ENCODE data around the gene PRRG3.

Gene PRRG3

GRCh38 chrX:151703487-151703886 is 8.2 kb downstream of the PRRG3 start:
- H3K4me3 ChIP-seq (ENCODE audit: control insufficient read depth, low read depth, low read length) = no peak overlapping the region
- DNase-seq (ENCODE audit: low read depth) = peak; percentile 53
- no peak for TF ChIP-seq CTCF (conservative IDR thresholded peaks at IDR 0.05; ENCODE audit: control insufficient read depth, insufficient read depth, low read depth, low read length)

GRCh38 chrX:151704041-151704663 is 8.9 kb downstream of the PRRG3 start:
- no peak overlapping the region for H3K4me3 ChIP-seq (ENCODE audit: control insufficient read depth, low read depth, low read length)
- DNase-seq (ENCODE audit: low read depth) = no peak
- TF ChIP-seq CTCF (conservative IDR thresholded peaks at IDR 0.05; ENCODE audit: control insufficient read depth, insufficient read depth, low read depth, low read length) = no peak

DNA sequence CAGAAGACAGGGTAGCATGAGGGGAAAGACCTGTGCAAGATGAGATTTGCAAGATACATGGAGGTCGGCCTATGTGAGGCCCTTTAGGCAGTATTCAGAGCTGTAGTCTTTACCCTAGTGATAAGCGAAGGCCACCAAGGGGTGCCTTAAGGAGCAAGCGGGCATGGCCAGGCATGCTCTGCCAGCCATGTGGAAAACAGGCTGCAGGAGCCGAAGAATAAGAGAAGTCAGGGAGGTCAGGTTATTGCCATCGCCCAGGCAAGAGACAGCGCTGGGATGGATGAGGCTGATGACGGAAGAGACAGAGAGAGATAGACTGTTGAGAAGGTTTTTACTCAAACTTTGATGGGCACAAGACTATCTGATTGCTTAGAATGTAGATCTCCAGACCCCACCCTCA is 13.6 kb downstream of the PRRG3 start:
- DNase-seq (ENCODE audit: low read depth) = no peak
- H3K4me3 ChIP-seq (ENCODE audit: control insufficient read depth, low read depth, low read length) = no peak overlapping the region
- TF ChIP-seq CTCF (conservative IDR thresholded peaks at IDR 0.05; ENCODE audit: control insufficient read depth, insufficient read depth, low read depth, low read length) = no peak

GRCh38 chrX:151710457-151710856 is 15.2 kb downstream of the PRRG3 start:
- DNase-seq (ENCODE audit: low read depth) = peak; percentile 20
- TF ChIP-seq CTCF (conservative IDR thresholded peaks at IDR 0.05; ENCODE audit: control insufficient read depth, insufficient read depth, low read depth, low read length) = no peak
- no peak overlapping the region for H3K4me3 ChIP-seq (ENCODE audit: control insufficient read depth, low read depth, low read length)

- TF ChIP-seq CTCF (conservative IDR thresholded peaks at IDR 0.05; ENCODE audit: control insufficient read depth, insufficient read depth, low read depth, low read length) = no peak
- H3K4me3 ChIP-seq (ENCODE audit: control insufficient read depth, low read depth, low read length) = no peak overlapping the region
- no peak for DNase-seq (ENCODE audit: low read depth)
Observed at GRCh38 chrX:151711154-151711553, 15.9 kb downstream of the PRRG3 start.

DNA sequence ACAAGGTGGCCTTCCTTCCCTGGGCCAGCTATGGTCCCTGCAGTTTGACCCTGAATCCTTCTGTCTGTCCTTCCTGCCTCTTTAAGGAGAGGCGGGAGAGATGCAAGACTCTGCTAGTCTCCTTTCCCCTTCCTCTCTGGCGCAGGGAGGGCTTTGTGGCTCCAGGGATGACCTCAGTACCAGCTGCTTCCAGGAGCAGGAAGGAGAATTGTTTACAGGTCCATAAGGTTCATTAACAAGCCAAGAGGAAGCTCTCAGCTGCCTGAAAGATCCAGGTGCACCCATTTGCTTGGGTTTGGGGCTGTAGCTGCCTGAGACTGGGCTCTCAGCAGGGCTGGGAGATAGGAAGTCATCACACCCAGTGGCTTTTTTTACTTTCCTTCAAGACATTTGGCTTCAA is 16.5 kb downstream of the PRRG3 start:
- no peak for DNase-seq (ENCODE audit: low read depth)
- TF ChIP-seq CTCF (conservative IDR thresholded peaks at IDR 0.05; ENCODE audit: control insufficient read depth, insufficient read depth, low read depth, low read length) = no peak
- H3K4me3 ChIP-seq (ENCODE audit: control insufficient read depth, low read depth, low read length) = no peak overlapping the region

GRCh38 chrX:151712253-151712652 is 17.0 kb downstream of the PRRG3 start:
- TF ChIP-seq CTCF (conservative IDR thresholded peaks at IDR 0.05; ENCODE audit: control insufficient read depth, insufficient read depth, low read depth, low read length) = no peak
- no peak for DNase-seq (ENCODE audit: low read depth)
- H3K4me3 ChIP-seq (ENCODE audit: control insufficient read depth, low read depth, low read length) = no peak overlapping the region
